ENCODE results near the gene SERPINB10. TPM values are rescaled to one million over a fixed set of nuclear protein-coding genes. Genes with fewer than 3 reads are reported as not detected.

The SERPINB10 gene
- total RNA-seq, 1 experiment from 2014 or later: not detected

GRCh38 chr18:63888470-63889190 is 19.1 kb upstream of the SERPINB10 start:
- in situ Hi-C loops (cut with HindIII; ENCODE audit: low pct_unique_long_range_greater_than_20kb, low sequenced_read_pairs): no loop called here
- DNase-seq (ENCODE audit: low read depth): no peak

- DNase-seq (ENCODE audit: low read depth): no peak
- in situ Hi-C loops (cut with HindIII; ENCODE audit: low pct_unique_long_range_greater_than_20kb, low sequenced_read_pairs): no loop called here
Observed at GRCh38 chr18:63889626-63890025, 18.1 kb upstream of the SERPINB10 start.

GRCh38 chr18:63890237-63890949 is 17.4 kb upstream of the SERPINB10 start:
- in situ Hi-C loops (cut with HindIII; ENCODE audit: low pct_unique_long_range_greater_than_20kb, low sequenced_read_pairs): no loop called here
- no peak for DNase-seq (ENCODE audit: low read depth)

- in situ Hi-C loops (cut with HindIII; ENCODE audit: low pct_unique_long_range_greater_than_20kb, low sequenced_read_pairs): no loop called here
- no peak for DNase-seq (ENCODE audit: low read depth)
Observed at GRCh38 chr18:63890950-63891304, 16.8 kb upstream of the SERPINB10 start.

GRCh38 chr18:63892566-63892965 is 15.2 kb upstream of the SERPINB10 start:
- in situ Hi-C loops (cut with HindIII; ENCODE audit: low pct_unique_long_range_greater_than_20kb, low sequenced_read_pairs): no loop called here
- DNase-seq (ENCODE audit: low read depth): no peak

GRCh38 chr18:63894106-63894772 is 13.5 kb upstream of the SERPINB10 start:
- in situ Hi-C loops (cut with HindIII; ENCODE audit: low pct_unique_long_range_greater_than_20kb, low sequenced_read_pairs): no loop called here
- no peak for DNase-seq (ENCODE audit: low read depth)

- in situ Hi-C loops (cut with HindIII; ENCODE audit: low pct_unique_long_range_greater_than_20kb, low sequenced_read_pairs): no loop called here
- no peak for DNase-seq (ENCODE audit: low read depth)
Observed at GRCh38 chr18:63895190-63895589, 12.6 kb upstream of the SERPINB10 start.

GRCh38 chr18:63897072-63897471 is 10.7 kb upstream of the SERPINB10 start:
- DNase-seq (ENCODE audit: low read depth): no peak
- in situ Hi-C loops (cut with HindIII; ENCODE audit: low pct_unique_long_range_greater_than_20kb, low sequenced_read_pairs): no loop called here

- no peak for DNase-seq (ENCODE audit: low read depth)
Observed at GRCh38 chr18:63899206-63899605, 8.6 kb upstream of the SERPINB10 start.

GRCh38 chr18:63903851-63904570 is 3.7 kb upstream of the SERPINB10 start:
- no peak for DNase-seq (ENCODE audit: low read depth)
- in situ Hi-C loops (cut with HindIII; ENCODE audit: low pct_unique_long_range_greater_than_20kb, low sequenced_read_pairs): no loop called here

More at GRCh38 chr18:63899206-63899605, 8.6 kb upstream of the SERPINB10 start:
- in situ Hi-C loops (cut with HindIII; ENCODE audit: low pct_unique_long_range_greater_than_20kb, low sequenced_read_pairs): no loop called here

GRCh38 chr18:63904694-63905093 is 3.1 kb upstream of the SERPINB10 start:
- no peak for DNase-seq (ENCODE audit: low read depth)
- in situ Hi-C loops (cut with HindIII; ENCODE audit: low pct_unique_long_range_greater_than_20kb, low sequenced_read_pairs): no loop called here

GRCh38 chr18:63905361-63905760 is 2.4 kb upstream of the SERPINB10 start:
- DNase-seq (ENCODE audit: low read depth): no peak
- in situ Hi-C loops (cut with HindIII; ENCODE audit: low pct_unique_long_range_greater_than_20kb, low sequenced_read_pairs): no loop called here

GRCh38 chr18:63906056-63906455 is 1.7 kb upstream of the SERPINB10 start:
- in situ Hi-C loops (cut with HindIII; ENCODE audit: low pct_unique_long_range_greater_than_20kb, low sequenced_read_pairs): no loop called here

GRCh38 chr18:63908858-63909257 is 1.1 kb downstream of the SERPINB10 start:
- no peak for DNase-seq (ENCODE audit: low read depth)
- in situ Hi-C loops (cut with HindIII; ENCODE audit: low pct_unique_long_range_greater_than_20kb, low sequenced_read_pairs): no loop called here

More at GRCh38 chr18:63906056-63906455, 1.7 kb upstream of the SERPINB10 start:
- DNase-seq (ENCODE audit: low read depth): no peak

- DNase-seq (ENCODE audit: low read depth): no peak
- in situ Hi-C loops (cut with HindIII; ENCODE audit: low pct_unique_long_range_greater_than_20kb, low sequenced_read_pairs): no loop called here
Observed at GRCh38 chr18:63909870-63910269, 2.1 kb downstream of the SERPINB10 start.

GRCh38 chr18:63917817-63918216 is 10.1 kb downstream of the SERPINB10 start:
- no peak for DNase-seq (ENCODE audit: low read depth)
- in situ Hi-C loops (cut with HindIII; ENCODE audit: low pct_unique_long_range_greater_than_20kb, low sequenced_read_pairs): no loop called here

GRCh38 chr18:63922049-63922448 is 14.3 kb downstream of the SERPINB10 start:
- in situ Hi-C loops (cut with HindIII; ENCODE audit: low pct_unique_long_range_greater_than_20kb, low sequenced_read_pairs): no loop called here

GRCh38 chr18:63924551-63924950 is 16.8 kb downstream of the SERPINB10 start:
- DNase-seq (ENCODE audit: low read depth): no peak
- in situ Hi-C loops (cut with HindIII; ENCODE audit: low pct_unique_long_range_greater_than_20kb, low sequenced_read_pairs): no loop called here

More at GRCh38 chr18:63922049-63922448, 14.3 kb downstream of the SERPINB10 start:
- no peak for DNase-seq (ENCODE audit: low read depth)

- DNase-seq (ENCODE audit: low read depth): no peak
- in situ Hi-C loops (cut with HindIII; ENCODE audit: low pct_unique_long_range_greater_than_20kb, low sequenced_read_pairs): no loop called here
Observed at GRCh38 chr18:63928331-63928730, 20.6 kb downstream of the SERPINB10 start.

Measured in Caki2 (cell line).